T47D (cell line): ENCODE results near the gene ECT2.
"Not testable (repeated sequence)": the region's sequence is repeated elsewhere in the genome, so short reads cannot be mapped to it uniquely, and the experiment has no call there.

ENCODE experiments used
- DNase-seq, 2 experiments: peaks; one replicate each; pipeline versions ENCODE4 v3.0.0 to v3.0.0-alpha.2; 2011 to 2012; ENCODE audit warnings: low read depth in 1 of 2, low spot score in 1 of 2
- JUND ChIP-seq: IDR thresholded peaks from 2 replicates; pipeline ENCODE4 v1.6.1; 2012; ENCODE audit warnings: low read depth
- in situ Hi-C: cut with HindIII; loops from 2 replicates; pipeline ENCODE4 v1.10.0; 2016; ENCODE audit warnings: low sequenced_read_pairs, low pct_unique_long_range_greater_than_20kb

Gene ECT2

DNA sequence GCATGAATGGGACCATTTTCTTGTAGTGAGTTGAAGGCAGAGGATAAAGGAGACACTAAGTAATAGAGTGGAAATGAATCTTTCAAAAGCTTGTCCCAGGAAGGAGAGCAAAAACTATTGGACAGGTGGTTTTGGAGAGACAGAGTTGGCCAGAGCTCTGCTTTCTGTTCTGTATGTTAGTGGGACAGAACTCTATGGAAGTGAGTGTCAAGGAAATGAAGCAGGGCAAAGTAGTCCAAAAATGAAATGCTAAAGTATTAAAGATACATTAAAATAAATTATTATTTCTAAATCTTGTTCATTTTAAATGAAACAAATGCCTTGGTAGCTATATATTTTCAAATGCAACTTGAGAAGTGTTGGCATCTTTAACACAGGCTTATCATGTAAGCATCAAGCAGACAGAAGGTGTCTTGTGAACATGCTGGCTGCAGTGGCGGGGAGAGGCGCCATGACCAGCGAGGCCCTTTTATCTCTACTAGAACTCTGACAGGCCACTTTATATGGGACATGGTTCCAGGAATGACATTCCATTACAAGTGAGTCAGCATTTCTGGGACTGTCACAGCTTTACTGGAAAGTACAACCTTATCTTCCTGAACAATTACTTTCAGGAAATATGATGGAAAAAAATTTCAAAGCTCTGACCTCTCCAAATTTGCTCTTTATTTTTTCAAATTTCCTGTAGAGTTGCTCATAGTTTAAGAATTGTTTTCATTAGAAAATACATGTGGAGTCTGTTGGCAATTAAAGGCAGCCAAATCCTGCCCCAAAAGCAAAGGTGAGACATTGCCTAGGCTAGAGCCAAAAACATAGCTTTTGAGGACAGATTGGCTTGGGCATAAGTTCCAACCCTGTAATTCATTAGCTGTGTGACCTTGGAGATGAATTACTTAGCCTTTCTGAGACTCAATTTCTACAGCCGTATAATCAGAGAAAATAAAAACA, 106.5 kb downstream of the ECT2 start:
- DNase-seq: peak in 1 of 2 experiments; percentile 34
- no peak for TF ChIP-seq JUND
- in situ Hi-C loops: no loop called here

DNA sequence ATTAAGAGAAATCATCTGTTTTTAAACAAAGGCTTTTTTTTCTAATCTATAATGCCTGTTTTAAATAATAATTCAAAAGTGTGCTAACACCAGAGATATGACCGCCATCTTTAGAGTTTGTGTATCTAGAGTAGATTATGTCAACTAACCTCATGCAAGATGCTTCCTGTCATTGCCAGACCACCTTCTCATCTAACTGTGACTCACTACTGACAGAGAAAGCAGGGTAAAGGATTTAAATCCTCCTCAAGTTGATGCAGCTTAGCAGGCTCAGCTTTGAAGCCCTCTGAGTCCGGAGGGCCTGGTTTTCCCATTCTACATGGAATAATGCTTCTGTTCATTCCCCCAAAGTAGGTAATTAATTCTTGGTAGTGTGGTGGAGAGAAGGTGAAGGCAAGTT, 108.5 kb downstream of the ECT2 start:
- no peak for TF ChIP-seq JUND
- in situ Hi-C loops: no loop called here
- DNase-seq: no peak

- DNase-seq, in situ Hi-C loops: not testable (repeated sequence)
These were observed 116.3 kb downstream of the ECT2 start for GRCh38 chr3:172866726-172867350.

GRCh38 chr3:172868582-172869200, 118.2 kb downstream of the ECT2 start:
- TF ChIP-seq JUND: no peak
- in situ Hi-C loops: no loop called here
- no peak for DNase-seq

- in situ Hi-C loops: no loop called here
- peak; percentile 38 to 50 for DNase-seq
- TF ChIP-seq JUND: no peak
These were observed 118.8 kb downstream of the ECT2 start for GRCh38 chr3:172869368-172869771.

DNA sequence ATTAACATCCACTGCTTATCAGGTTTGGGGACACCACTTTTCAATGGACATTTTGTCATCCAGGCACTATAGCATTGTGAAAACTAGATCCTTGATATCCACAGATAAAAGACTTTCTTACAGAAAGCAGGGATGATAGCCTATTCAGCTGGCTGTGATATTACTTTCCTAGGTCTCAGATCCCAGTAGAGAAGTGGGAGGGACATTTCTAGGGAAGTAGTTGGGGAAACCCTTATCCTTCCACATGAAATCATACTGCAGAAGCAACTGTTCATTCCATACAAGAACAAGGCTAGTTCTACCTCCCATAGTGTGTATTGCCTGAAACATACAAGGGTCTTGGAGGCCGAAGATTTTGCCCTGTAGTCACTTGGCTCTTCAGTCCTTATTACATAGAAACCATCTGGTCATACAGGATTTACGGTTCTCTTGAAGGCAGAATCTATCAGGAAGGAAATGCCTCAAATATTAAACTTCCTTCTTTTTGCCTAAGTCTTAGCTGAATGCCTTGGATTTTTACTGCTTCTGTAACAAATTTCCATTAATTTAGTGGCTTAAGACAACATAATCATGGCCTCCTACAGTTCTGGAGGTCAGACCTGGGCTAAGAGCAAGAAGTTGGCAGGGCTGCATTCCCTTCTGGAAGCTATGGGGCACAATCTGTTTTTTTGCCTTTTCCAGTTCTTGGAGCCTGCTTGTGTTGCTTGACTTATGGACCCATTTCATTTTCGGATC, 119.4 kb downstream of the ECT2 start:
- in situ Hi-C loops: no loop called here
- DNase-seq: no peak
- TF ChIP-seq JUND: no peak
